ENCODE data around the gene LPP.

DNA sequence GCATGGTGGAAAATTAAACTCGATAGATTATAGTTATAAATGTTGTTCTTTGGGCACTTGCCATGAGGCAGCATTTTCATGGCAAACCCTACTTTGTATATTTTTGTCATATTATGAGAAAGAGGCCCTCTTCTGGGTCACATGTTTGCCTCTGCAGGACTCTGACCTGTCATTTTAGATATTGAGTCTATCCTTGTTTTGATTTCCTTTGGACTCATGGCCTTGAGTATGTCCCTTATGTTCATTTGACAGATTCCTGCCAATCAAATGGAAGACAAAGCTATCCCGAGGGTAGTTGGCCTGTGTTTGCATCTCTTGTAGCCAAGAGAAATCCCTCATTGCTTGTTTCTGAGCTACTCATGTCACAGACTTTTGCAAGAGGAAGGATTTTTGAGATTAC lies 226.3 kb downstream of the LPP start:
- TF ChIP-seq, protein P1, sequence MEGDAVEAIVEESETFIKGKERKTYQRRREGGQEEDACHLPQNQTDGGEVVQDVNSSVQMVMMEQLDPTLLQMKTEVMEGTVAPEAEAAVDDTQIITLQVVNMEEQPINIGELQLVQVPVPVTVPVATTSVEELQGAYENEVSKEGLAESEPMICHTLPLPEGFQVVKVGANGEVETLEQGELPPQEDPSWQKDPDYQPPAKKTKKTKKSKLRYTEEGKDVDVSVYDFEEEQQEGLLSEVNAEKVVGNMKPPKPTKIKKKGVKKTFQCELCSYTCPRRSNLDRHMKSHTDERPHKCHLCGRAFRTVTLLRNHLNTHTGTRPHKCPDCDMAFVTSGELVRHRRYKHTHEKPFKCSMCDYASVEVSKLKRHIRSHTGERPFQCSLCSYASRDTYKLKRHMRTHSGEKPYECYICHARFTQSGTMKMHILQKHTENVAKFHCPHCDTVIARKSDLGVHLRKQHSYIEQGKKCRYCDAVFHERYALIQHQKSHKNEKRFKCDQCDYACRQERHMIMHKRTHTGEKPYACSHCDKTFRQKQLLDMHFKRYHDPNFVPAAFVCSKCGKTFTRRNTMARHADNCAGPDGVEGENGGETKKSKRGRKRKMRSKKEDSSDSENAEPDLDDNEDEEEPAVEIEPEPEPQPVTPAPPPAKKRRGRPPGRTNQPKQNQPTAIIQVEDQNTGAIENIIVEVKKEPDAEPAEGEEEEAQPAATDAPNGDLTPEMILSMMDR (IDR thresholded peaks at IDR 0.05): no peak
- TF ChIP-seq POLR2A (IDR thresholded peaks at IDR 0.05): no peak
- no peak for TF ChIP-seq EP300 (IDR thresholded peaks at IDR 0.05)

All from tibial nerve (tissue), 4 donors.